Mesenchymal stem cell (in vitro differentiated cells and primary cell): ENCODE data around the gene RSPH4A.

Experiments
- DNase-seq: peaks from one replicate; pipeline ENCODE4 v3.0.0-alpha.2; 2013
- H2AFZ ChIP-seq: one replicate; pipeline ENCODE4 v1.6.1; 2013; ENCODE audit warnings: low read depth, mild to moderate bottlenecking, control low read depth, inconsistent platforms, low read length, moderate library complexity
- H2AK5ac ChIP-seq: 2 replicates; pipeline ENCODE4 v1.6.1; 2013; ENCODE audit warnings: low read length, moderate library complexity, mild to moderate bottlenecking, inconsistent platforms; ENCODE audit not compliant: severe bottlenecking
- H2BK120ac ChIP-seq: one replicate; pipeline ENCODE4 v1.6.1; 2013; ENCODE audit warnings: low read depth, mild to moderate bottlenecking, inconsistent platforms, low read length, moderate library complexity
- H2BK12ac ChIP-seq, 2 experiments: one replicate each; pipeline ENCODE4 v1.6.1; 2013; ENCODE audit warnings: inconsistent platforms in 2 of 2, low read length in 2 of 2, mild to moderate bottlenecking in 2 of 2, moderate library complexity in 2 of 2, control low read depth in 1 of 2
- H2BK15ac ChIP-seq: one replicate; pipeline ENCODE4 v1.6.1; 2013; ENCODE audit warnings: mild to moderate bottlenecking, low read depth, inconsistent platforms; ENCODE audit not compliant: poor library complexity, severe bottlenecking
- H2BK5ac ChIP-seq: 2 replicates; pipeline ENCODE4 v1.6.1; 2013; ENCODE audit warnings: low read depth, mild to moderate bottlenecking, low read length, control low read depth, inconsistent platforms; ENCODE audit not compliant: poor library complexity, severe bottlenecking
- H3K14ac ChIP-seq, 2 experiments: one replicate each; pipeline ENCODE4 v1.6.1; 2013; ENCODE audit warnings: inconsistent platforms in 2 of 2, low read length in 2 of 2, control low read depth in 1 of 2, mild to moderate bottlenecking in 1 of 2, moderate library complexity in 1 of 2
- H3K18ac ChIP-seq, 2 experiments: one replicate each; pipeline ENCODE4 v1.6.1; 2013; ENCODE audit warnings: inconsistent platforms in 2 of 2, low read length in 2 of 2, control low read depth in 1 of 2, low read depth in 1 of 2, mild to moderate bottlenecking in 1 of 2
- H3K23ac ChIP-seq, 2 experiments: one replicate each; pipeline ENCODE4 v1.6.1; 2013; ENCODE audit warnings: inconsistent platforms in 2 of 2, low read length in 2 of 2, mild to moderate bottlenecking in 2 of 2, moderate library complexity in 2 of 2, control low read depth in 1 of 2
- H3K27ac ChIP-seq: 2 replicates; pipeline ENCODE4 v1.5.1; 2013; ENCODE audit warnings: mild to moderate bottlenecking, moderate library complexity, low read length, control low read depth, inconsistent platforms; ENCODE audit not compliant: poor library complexity, severe bottlenecking
- H3K27me3 ChIP-seq, 2 experiments: 2 replicates each; pipeline versions ENCODE4 v1.6.1 to v1.7.0; 2013; ENCODE audit warnings: low read length in 2 of 2, mild to moderate bottlenecking in 2 of 2, moderate library complexity in 2 of 2, control low read depth in 1 of 2, inconsistent platforms in 1 of 2; ENCODE audit not compliant: control insufficient read depth in 1 of 2, insufficient read depth in 1 of 2
- H3K36me3 ChIP-seq, 2 experiments: 2 replicates each; pipeline versions ENCODE4 v1.6.1 to v1.7.0; 2013; ENCODE audit warnings: low read length in 2 of 2, control low read depth in 1 of 2, inconsistent platforms in 1 of 2, low read depth in 1 of 2, mild to moderate bottlenecking in 1 of 2; ENCODE audit not compliant: insufficient read depth in 2 of 2, control insufficient read depth in 1 of 2
- H3K4ac ChIP-seq, 2 experiments: one replicate each; pipeline ENCODE4 v1.6.1; 2013; ENCODE audit warnings: inconsistent platforms in 2 of 2, low read length in 2 of 2, mild to moderate bottlenecking in 2 of 2, moderate library complexity in 2 of 2, control low read depth in 1 of 2, low read depth in 1 of 2
- H3K4me1 ChIP-seq: 2 replicates; pipeline ENCODE4 v1.6.1; 2013; ENCODE audit warnings: low read depth, low read length, control low read depth; ENCODE audit not compliant: control insufficient read depth, insufficient read depth
- H3K4me2 ChIP-seq: 2 replicates; pipeline ENCODE4 v1.6.1; 2013; ENCODE audit warnings: low read length, mild to moderate bottlenecking, inconsistent platforms; ENCODE audit not compliant: poor library complexity, severe bottlenecking
- H3K4me3 ChIP-seq, 2 experiments: 2 replicates each; pipeline versions ENCODE4 v1.5.1 to v1.7.0; 2013; ENCODE audit warnings: low read length in 2 of 2, mild to moderate bottlenecking in 2 of 2, control low read depth in 1 of 2, low read depth in 1 of 2; ENCODE audit not compliant: insufficient read depth in 1 of 2
- H3K79me1 ChIP-seq: replicated peaks from 2 replicates; pipeline ENCODE4 v1.6.1; 2013; ENCODE audit warnings: mild to moderate bottlenecking, control low read depth, low read length, inconsistent platforms; ENCODE audit not compliant: poor library complexity, severe bottlenecking
- H3K9ac ChIP-seq: 2 replicates; pipeline ENCODE4 v1.7.0; 2013; ENCODE audit warnings: mild to moderate bottlenecking, low read length, moderate library complexity
- H3K9me3 ChIP-seq: 2 replicates; pipeline ENCODE4 v1.7.0; 2013; ENCODE audit warnings: mild to moderate bottlenecking, low read length; ENCODE audit not compliant: control insufficient read depth
- H4K8ac ChIP-seq: one replicate; pipeline ENCODE4 v1.6.1; 2013; ENCODE audit warnings: inconsistent platforms, mild to moderate bottlenecking, low read length, moderate library complexity
- H4K91ac ChIP-seq: one replicate; pipeline ENCODE4 v1.6.1; 2013; ENCODE audit warnings: mild to moderate bottlenecking, low read length, inconsistent platforms
- WGBS: methylation state at CpG from one replicate; pipeline ENCODE4 v1.1.7; 2013; ENCODE audit warnings: mixed read lengths; 5-methylcytosine and 5-hydroxymethylcytosine counted together

Gene RSPH4A

DNA sequence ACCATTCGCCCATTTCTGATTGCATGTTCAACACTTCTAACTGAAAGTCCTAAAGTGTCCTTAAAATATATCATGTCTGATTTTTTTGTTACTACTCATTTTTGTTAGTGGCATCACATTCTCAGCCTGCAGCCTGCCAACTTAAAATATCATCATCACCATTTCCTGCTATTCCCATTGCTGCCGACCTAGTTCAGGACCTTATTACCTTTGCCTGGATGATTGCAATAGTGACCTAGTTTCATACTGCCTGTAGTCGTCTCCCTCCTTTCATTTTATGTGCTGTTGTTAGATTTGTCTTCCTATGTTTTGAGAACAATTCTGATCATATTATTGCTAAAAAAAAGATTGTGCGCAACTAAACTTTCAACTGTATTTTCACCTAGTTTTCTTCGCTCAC, 38.8 kb upstream of the RSPH4A start:
- WGBS = 86% methylated on average over 4 of the region's 5 CpGs
- DNase-seq = no peak
- no peaks in the 10 kb centered on the region for H3K9me3 ChIP-seq
- H3K36me3 ChIP-seq = peaks cover 6 to 65% of the 10 kb centered on the region in 2 experiments
- peaks cover 9% of the 10 kb centered on the region for H3K79me1 ChIP-seq
- H3K18ac ChIP-seq = no peak overlapping the region
- no peak overlapping the region for H3K27ac ChIP-seq
- no peaks in the 10 kb centered on the region for H3K4me1 ChIP-seq
- H3K4me3 ChIP-seq = no peak overlapping the region
- no peak overlapping the region for H2BK12ac ChIP-seq
- H2BK120ac ChIP-seq = no peak overlapping the region
- no peak overlapping the region for H2AFZ ChIP-seq
- no peak overlapping the region for H3K14ac ChIP-seq
- H3K4me2 ChIP-seq = no peak overlapping the region
- H4K91ac ChIP-seq = no peak overlapping the region
- H3K23ac ChIP-seq = no peak overlapping the region
- H3K9ac ChIP-seq = no peak overlapping the region
- H3K4ac ChIP-seq = no peak overlapping the region
- H2BK15ac ChIP-seq = no peak overlapping the region
- H2BK5ac ChIP-seq = no peak overlapping the region
- no peak overlapping the region for H4K8ac ChIP-seq
- no peaks in the 10 kb centered on the region for H3K27me3 ChIP-seq
- no peak overlapping the region for H2AK5ac ChIP-seq

DNA sequence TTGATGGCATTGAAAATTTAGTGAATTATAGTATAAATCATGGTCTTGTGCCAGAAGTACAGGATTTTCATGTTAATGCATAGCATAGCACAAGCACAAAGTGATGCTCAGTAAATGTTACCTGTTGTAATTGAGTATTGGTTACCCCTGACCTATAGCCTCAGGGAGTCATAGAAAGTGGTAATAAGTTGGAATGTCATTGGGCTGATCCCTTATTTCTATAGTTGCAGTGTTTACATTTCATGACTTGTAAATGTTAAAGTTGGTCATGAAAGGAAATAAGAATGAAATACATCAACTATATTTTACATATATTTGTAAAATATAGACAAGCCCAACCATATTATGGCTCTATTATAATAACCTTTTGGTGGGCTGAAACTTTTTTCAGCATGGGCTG, 37.9 kb upstream of the RSPH4A start:
- H2AK5ac ChIP-seq = no peak overlapping the region
- H3K27ac ChIP-seq = no peak overlapping the region
- no peak overlapping the region for H3K9ac ChIP-seq
- H3K4ac ChIP-seq = no peak overlapping the region
- H2BK12ac ChIP-seq = no peak overlapping the region
- no peak overlapping the region for H2BK15ac ChIP-seq
- H2AFZ ChIP-seq = no peak overlapping the region
- no peak overlapping the region for H3K23ac ChIP-seq
- no peak overlapping the region for H3K14ac ChIP-seq
- no peak overlapping the region for H2BK120ac ChIP-seq
- H3K27me3 ChIP-seq = no peaks in the 10 kb centered on the region
- no peak for DNase-seq
- no peak overlapping the region for H2BK5ac ChIP-seq
- no peaks in the 10 kb centered on the region for H3K9me3 ChIP-seq
- peaks cover 6 to 71% of the 10 kb centered on the region in 2 experiments for H3K36me3 ChIP-seq
- no peaks in the 10 kb centered on the region for H3K4me1 ChIP-seq
- peaks cover 11% of the 10 kb centered on the region for H3K79me1 ChIP-seq
- H3K4me3 ChIP-seq = no peak overlapping the region
- no peak overlapping the region for H4K91ac ChIP-seq
- no peak overlapping the region for H4K8ac ChIP-seq
- H3K18ac ChIP-seq = no peak overlapping the region
- H3K4me2 ChIP-seq = no peak overlapping the region

DNA sequence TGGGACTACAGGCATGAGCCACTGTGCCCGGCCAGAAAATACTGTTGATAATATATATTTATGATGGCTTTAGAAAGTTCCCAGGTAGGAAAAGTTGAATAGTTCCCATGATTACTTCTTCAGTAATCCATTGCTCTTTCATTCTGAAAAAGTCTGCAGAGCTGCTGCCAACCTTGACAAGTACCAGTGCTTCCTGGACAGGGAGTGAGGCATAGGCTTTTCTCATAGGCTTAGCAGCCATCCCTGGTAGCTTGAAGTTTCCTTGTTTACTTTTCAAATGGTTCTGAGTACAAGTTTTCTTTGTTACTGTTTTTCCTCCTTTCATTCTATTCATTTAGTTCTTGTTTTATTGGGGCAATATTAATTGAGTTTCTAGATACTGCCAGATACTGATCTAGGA, 37.1 kb upstream of the RSPH4A start:
- no peak overlapping the region for H2BK12ac ChIP-seq
- no peak overlapping the region for H3K9ac ChIP-seq
- H3K27me3 ChIP-seq = no peaks in the 10 kb centered on the region
- H2BK120ac ChIP-seq = no peak overlapping the region
- H4K91ac ChIP-seq = no peak overlapping the region
- H3K4me3 ChIP-seq = no peak overlapping the region
- H3K18ac ChIP-seq = no peak overlapping the region
- H2BK5ac ChIP-seq = no peak overlapping the region
- H4K8ac ChIP-seq = no peak overlapping the region
- no peak overlapping the region for H2BK15ac ChIP-seq
- peak; percentile 60 for DNase-seq
- H3K79me1 ChIP-seq = peaks cover 13% of the 10 kb centered on the region
- H3K14ac ChIP-seq = no peak overlapping the region
- no CpG with 5 or more reads among the region's 1 CpG for WGBS
- H3K36me3 ChIP-seq = peaks cover 8 to 77% of the 10 kb centered on the region in 2 experiments
- H3K4me2 ChIP-seq = no peak overlapping the region
- H2AK5ac ChIP-seq = no peak overlapping the region
- no peak overlapping the region for H3K27ac ChIP-seq
- H3K4ac ChIP-seq = no peak overlapping the region
- H3K23ac ChIP-seq = no peak overlapping the region
- no peaks in the 10 kb centered on the region for H3K4me1 ChIP-seq
- H3K9me3 ChIP-seq = no peaks in the 10 kb centered on the region
- H2AFZ ChIP-seq = no peak overlapping the region

DNA sequence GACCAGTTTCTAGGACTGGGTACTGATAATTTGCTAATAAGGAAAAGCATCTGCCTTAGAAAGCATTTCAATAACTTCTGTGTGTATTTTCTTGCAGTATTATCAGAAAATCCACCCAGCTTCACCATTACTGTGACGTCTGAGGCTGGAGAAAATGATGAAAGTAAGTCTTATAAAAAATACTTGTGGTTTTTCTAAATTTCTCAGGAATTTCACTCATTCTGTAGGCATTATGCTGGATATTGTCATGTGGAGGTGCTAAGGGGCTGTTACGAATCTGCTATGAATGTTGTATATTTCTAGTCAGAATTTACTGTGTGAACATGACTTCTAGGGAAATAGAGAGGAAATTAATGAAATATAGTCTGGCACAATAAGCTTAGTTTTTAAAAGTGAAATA, 36.1 kb upstream of the RSPH4A start:
- H3K14ac ChIP-seq = no peak overlapping the region
- H3K4me2 ChIP-seq = no peak overlapping the region
- no peaks in the 10 kb centered on the region for H3K27me3 ChIP-seq
- no peak overlapping the region for H3K4me3 ChIP-seq
- no peak overlapping the region for H2BK12ac ChIP-seq
- no peak overlapping the region for H3K9ac ChIP-seq
- no peaks in the 10 kb centered on the region for H3K4me1 ChIP-seq
- no peak overlapping the region for H2BK120ac ChIP-seq
- no peak overlapping the region for H2AK5ac ChIP-seq
- no peak overlapping the region for H4K8ac ChIP-seq
- peaks cover 11% of the 10 kb centered on the region for H3K79me1 ChIP-seq
- 66% methylated on average over 2 of the region's 2 CpGs for WGBS
- no peak overlapping the region for H4K91ac ChIP-seq
- H2BK15ac ChIP-seq = no peak overlapping the region
- DNase-seq = peak; percentile 40
- H3K18ac ChIP-seq = no peak overlapping the region
- H3K23ac ChIP-seq = no peak overlapping the region
- H3K9me3 ChIP-seq = no peaks in the 10 kb centered on the region
- no peak overlapping the region for H2AFZ ChIP-seq
- peaks cover 2 to 79% of the 10 kb centered on the region in 2 experiments for H3K36me3 ChIP-seq
- H2BK5ac ChIP-seq = no peak overlapping the region
- H3K4ac ChIP-seq = no peak overlapping the region
- H3K27ac ChIP-seq = no peak overlapping the region
